WTC11 (cell line): ENCODE measurements around the gene NCAPG. TPM values are rescaled to one million over a fixed set of nuclear protein-coding genes. Genes with fewer than 3 reads are reported as not detected.

Experiments used
- ATAC-seq: fragments of 200-7000 bp; cut with Tn5 transposase; 2 replicates; pipeline ENCODE4 v1.10.0; 2021; ENCODE audit warnings: mild to moderate bottlenecking, moderate library complexity
- CTCF ChIA-PET: fragments of 300-600 bp; sonication (Branson Sonifier 250); formaldehyde crosslinking; loops from one replicate; lab custom pipeline; 2021; ENCODE audit warnings: antibody characterized with exemption; lab: Charles Lee
- POLR2A ChIA-PET: fragments of 350-600 bp; sonication (Branson Sonifier 250); formaldehyde crosslinking; loops from one replicate; lab custom pipeline; 2021; ENCODE audit warnings: antibody characterized with exemption; lab: Charles Lee
- DNase-seq: peaks from one replicate; pipeline ENCODE4 v3.0.0; 2021; ENCODE audit warnings: low spot score
- H3K27ac Mint-ChIP-seq: 2 replicates; pipeline ENCODE4 v1.8.0; 2021; ENCODE audit warnings: mixed read lengths
- H3K27me3 Mint-ChIP-seq: 2 replicates; pipeline ENCODE4 v1.8.0; 2021; ENCODE audit warnings: low read depth, mild to moderate bottlenecking, moderate library complexity, mixed read lengths
- H3K36me3 Mint-ChIP-seq: 2 replicates; pipeline ENCODE4 v1.8.0; 2021; ENCODE audit warnings: mixed read lengths
- H3K4me1 Mint-ChIP-seq: 2 replicates; pipeline ENCODE4 v1.8.0; 2022; ENCODE audit warnings: mixed read lengths
- H3K4me3 Mint-ChIP-seq: 2 replicates; pipeline ENCODE4 v1.8.0; 2021; ENCODE audit warnings: mild to moderate bottlenecking, moderate library complexity, mixed read lengths
- H3K9me3 Mint-ChIP-seq: 2 replicates; pipeline ENCODE4 v1.8.0; 2021; ENCODE audit warnings: mixed read lengths
- ATF1 ChIP-seq: sonication (generic); formaldehyde crosslinking; IDR thresholded peaks from 2 replicates; pipeline ENCODE4 v1.8.1; 2023; ENCODE audit warnings: mild to moderate bottlenecking, moderate library complexity, missing genetic modification reagents
- ETV6 ChIP-seq: sonication (generic); formaldehyde crosslinking; IDR thresholded peaks from 2 replicates; pipeline ENCODE4 v1.8.1; 2022; ENCODE audit warnings: mild to moderate bottlenecking, missing genetic modification reagents
- FOXK1 ChIP-seq: sonication (generic); formaldehyde crosslinking; IDR thresholded peaks from 2 replicates; pipeline ENCODE4 v1.8.0; 2022; ENCODE audit warnings: mild to moderate bottlenecking, moderate library complexity, missing genetic modification reagents
- IRF2 ChIP-seq: sonication (generic); formaldehyde crosslinking; IDR thresholded peaks from 2 replicates; pipeline ENCODE4 v1.8.0; 2022; ENCODE audit warnings: low read depth, missing genetic modification reagents, borderline replicate concordance
- NFYB ChIP-seq: sonication (generic); formaldehyde crosslinking; conservative IDR thresholded peaks from 2 replicates; pipeline ENCODE4 v1.8.0; 2022; ENCODE audit warnings: low read depth, missing genetic modification reagents
- NR3C1 ChIP-seq: sonication (generic); formaldehyde crosslinking; conservative IDR thresholded peaks from 2 replicates; pipeline ENCODE4 v1.8.1; 2023; ENCODE audit warnings: low read depth, mild to moderate bottlenecking, missing genetic modification reagents
- SMAD3 ChIP-seq: sonication (generic); formaldehyde crosslinking; IDR thresholded peaks from 2 replicates; pipeline ENCODE4 v1.8.0; 2022; ENCODE audit warnings: missing genetic modification reagents, mild to moderate bottlenecking, borderline replicate concordance
- SP1 ChIP-seq: sonication (generic); formaldehyde crosslinking; conservative IDR thresholded peaks from 2 replicates; pipeline ENCODE4 v1.8.1; 2022; ENCODE audit warnings: missing genetic modification reagents
- TCF7 ChIP-seq: sonication (generic); formaldehyde crosslinking; IDR thresholded peaks from 2 replicates; pipeline ENCODE4 v1.8.0; 2022; ENCODE audit warnings: mild to moderate bottlenecking, low read depth, missing genetic modification reagents, moderate library complexity
- TP53 ChIP-seq: sonication (generic); formaldehyde crosslinking; IDR thresholded peaks from 2 replicates; pipeline ENCODE4 v1.8.1; 2023; ENCODE audit warnings: mild to moderate bottlenecking, missing genetic modification reagents
- ZNF121 ChIP-seq: sonication (generic); formaldehyde crosslinking; IDR thresholded peaks from 2 replicates; pipeline ENCODE4 v1.8.0; 2023; ENCODE audit warnings: missing genetic modification reagents
- ZNF396 ChIP-seq: fragments of 250-450 bp; sonication (Bioruptor Pico); IDR thresholded peaks from 2 replicates; pipeline ENCODE4 v1.8.0; 2021; ENCODE audit warnings: mild to moderate bottlenecking, moderate library complexity, borderline replicate concordance
- ZNF671 ChIP-seq: fragments of 250-450 bp; sonication (Bioruptor Pico); IDR thresholded peaks from 2 replicates; pipeline ENCODE4 v1.8.0; 2021; ENCODE audit warnings: mild to moderate bottlenecking
- total RNA-seq: library from RNA; stranded (reverse); gene quantifications from 3 replicates; pipeline ENCODE4 v1.2.3, GENCODE V29; 2021
- TF ChIP-seq, protein P1 (sequence below): sonication (generic); formaldehyde crosslinking; IDR thresholded peaks from 2 replicates; pipeline ENCODE4 v1.8.0; 2023; ENCODE audit warnings: missing genetic modification reagents, mild to moderate bottlenecking, borderline replicate concordance
- TF ChIP-seq, protein P2 (sequence below): sonication (generic); formaldehyde crosslinking; IDR thresholded peaks from 2 replicates; pipeline ENCODE4 v1.8.1; 2023; ENCODE audit warnings: mild to moderate bottlenecking, missing genetic modification reagents, borderline replicate concordance
- TF ChIP-seq, protein P3 (sequence below): fragments of 250-450 bp; sonication (Bioruptor Pico); conservative IDR thresholded peaks from 2 replicates; pipeline ENCODE4 v1.9.0; 2021; ENCODE audit warnings: mild to moderate bottlenecking
- TF ChIP-seq, protein P4 (sequence below): sonication (generic); formaldehyde crosslinking; IDR thresholded peaks from 2 replicates; pipeline ENCODE4 v1.8.0; 2022; ENCODE audit warnings: mild to moderate bottlenecking, missing genetic modification reagents
- TF ChIP-seq, protein P5 (sequence below): sonication (generic); formaldehyde crosslinking; IDR thresholded peaks from 2 replicates; pipeline ENCODE4 v1.8.1; 2023; ENCODE audit warnings: mild to moderate bottlenecking, missing genetic modification reagents

NCAPG gene
- total RNA-seq, 1 experiment from 2014 or later, result 61.9 TPM

DNA sequence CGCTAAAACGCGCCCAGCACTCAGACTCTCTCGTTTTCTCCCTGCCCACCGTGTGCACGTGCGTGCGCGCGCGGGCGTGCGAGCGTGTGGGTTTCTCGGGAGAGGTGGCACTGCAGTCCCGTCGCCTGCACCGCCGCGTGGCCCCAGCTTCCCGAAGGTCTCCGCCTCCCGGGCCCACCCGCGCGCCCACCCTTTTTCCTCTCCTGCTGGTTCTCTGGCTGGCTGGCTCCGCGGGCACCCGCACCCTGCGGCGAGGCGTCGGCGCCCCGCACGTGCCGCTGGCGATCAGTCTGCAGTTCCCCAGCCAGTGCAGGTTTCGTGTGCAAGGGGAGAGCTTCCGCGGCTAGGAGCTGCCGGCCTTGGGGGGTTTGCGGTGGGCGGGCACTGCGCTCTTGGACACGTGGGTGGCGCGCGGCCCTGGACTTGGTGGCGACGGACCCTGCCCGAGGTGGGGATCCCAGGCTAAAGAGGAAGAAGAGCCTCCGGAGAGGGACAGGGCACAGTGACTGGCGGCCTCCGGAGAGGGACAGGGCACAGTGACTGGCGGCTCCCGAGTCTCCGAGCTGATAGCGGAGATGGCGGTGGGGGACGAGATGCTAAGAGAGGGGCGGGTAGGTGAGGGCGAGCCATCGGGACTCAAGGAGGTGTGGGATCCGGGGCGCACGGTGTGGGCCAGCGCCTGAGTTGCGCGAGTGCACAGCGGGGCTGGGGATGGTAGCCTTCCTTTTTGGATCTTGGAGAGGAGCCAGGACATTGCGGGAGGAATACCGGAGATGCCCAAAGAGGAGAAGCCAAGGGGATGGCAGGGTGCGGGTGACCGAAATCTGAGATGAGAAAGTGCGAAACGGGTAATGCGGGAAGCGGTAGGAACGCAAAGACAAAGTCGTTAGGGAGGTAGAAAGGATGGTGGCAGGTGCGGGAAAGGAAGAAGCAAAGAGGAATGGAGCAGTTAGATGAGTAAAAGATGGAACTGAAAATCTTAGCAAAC, 29.2 kb upstream of the NCAPG start, which contains the start of gene FAM184B (continued):
- TF ChIP-seq, protein P1, sequence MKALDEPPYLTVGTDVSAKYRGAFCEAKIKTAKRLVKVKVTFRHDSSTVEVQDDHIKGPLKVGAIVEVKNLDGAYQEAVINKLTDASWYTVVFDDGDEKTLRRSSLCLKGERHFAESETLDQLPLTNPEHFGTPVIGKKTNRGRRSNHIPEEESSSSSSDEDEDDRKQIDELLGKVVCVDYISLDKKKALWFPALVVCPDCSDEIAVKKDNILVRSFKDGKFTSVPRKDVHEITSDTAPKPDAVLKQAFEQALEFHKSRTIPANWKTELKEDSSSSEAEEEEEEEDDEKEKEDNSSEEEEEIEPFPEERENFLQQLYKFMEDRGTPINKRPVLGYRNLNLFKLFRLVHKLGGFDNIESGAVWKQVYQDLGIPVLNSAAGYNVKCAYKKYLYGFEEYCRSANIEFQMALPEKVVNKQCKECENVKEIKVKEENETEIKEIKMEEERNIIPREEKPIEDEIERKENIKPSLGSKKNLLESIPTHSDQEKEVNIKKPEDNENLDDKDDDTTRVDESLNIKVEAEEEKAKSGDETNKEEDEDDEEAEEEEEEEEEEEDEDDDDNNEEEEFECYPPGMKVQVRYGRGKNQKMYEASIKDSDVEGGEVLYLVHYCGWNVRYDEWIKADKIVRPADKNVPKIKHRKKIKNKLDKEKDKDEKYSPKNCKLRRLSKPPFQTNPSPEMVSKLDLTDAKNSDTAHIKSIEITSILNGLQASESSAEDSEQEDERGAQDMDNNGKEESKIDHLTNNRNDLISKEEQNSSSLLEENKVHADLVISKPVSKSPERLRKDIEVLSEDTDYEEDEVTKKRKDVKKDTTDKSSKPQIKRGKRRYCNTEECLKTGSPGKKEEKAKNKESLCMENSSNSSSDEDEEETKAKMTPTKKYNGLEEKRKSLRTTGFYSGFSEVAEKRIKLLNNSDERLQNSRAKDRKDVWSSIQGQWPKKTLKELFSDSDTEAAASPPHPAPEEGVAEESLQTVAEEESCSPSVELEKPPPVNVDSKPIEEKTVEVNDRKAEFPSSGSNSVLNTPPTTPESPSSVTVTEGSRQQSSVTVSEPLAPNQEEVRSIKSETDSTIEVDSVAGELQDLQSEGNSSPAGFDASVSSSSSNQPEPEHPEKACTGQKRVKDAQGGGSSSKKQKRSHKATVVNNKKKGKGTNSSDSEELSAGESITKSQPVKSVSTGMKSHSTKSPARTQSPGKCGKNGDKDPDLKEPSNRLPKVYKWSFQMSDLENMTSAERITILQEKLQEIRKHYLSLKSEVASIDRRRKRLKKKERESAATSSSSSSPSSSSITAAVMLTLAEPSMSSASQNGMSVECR, result peak; percentile 97
- TF ChIP-seq IRF2 (CRISPR knock-in tag) (no peak), NFYB (CRISPR knock-in tag) (0 out of 2 replicates have a peak, but pooled peaks have one; percentile 20), TP53 (CRISPR knock-in tag) (peak; percentile 72; the same call in 1 of the 2 replicates), ATF1 (no peak), ZNF396 (CRISPR knock-in tag) (no peak), NR3C1 (CRISPR knock-in tag) (no peak), SP1 (CRISPR knock-in tag) (0 out of 2 replicates have a peak, but pooled peaks have one; percentile 23), SMAD3 (CRISPR knock-in tag) (0 out of 2 replicates have a peak, but pooled peaks have one; percentile 52), ZNF121 (CRISPR knock-in tag) (peak; percentile 61; the same call in 1 of the 2 replicates)
- TF ChIP-seq, protein P2, sequence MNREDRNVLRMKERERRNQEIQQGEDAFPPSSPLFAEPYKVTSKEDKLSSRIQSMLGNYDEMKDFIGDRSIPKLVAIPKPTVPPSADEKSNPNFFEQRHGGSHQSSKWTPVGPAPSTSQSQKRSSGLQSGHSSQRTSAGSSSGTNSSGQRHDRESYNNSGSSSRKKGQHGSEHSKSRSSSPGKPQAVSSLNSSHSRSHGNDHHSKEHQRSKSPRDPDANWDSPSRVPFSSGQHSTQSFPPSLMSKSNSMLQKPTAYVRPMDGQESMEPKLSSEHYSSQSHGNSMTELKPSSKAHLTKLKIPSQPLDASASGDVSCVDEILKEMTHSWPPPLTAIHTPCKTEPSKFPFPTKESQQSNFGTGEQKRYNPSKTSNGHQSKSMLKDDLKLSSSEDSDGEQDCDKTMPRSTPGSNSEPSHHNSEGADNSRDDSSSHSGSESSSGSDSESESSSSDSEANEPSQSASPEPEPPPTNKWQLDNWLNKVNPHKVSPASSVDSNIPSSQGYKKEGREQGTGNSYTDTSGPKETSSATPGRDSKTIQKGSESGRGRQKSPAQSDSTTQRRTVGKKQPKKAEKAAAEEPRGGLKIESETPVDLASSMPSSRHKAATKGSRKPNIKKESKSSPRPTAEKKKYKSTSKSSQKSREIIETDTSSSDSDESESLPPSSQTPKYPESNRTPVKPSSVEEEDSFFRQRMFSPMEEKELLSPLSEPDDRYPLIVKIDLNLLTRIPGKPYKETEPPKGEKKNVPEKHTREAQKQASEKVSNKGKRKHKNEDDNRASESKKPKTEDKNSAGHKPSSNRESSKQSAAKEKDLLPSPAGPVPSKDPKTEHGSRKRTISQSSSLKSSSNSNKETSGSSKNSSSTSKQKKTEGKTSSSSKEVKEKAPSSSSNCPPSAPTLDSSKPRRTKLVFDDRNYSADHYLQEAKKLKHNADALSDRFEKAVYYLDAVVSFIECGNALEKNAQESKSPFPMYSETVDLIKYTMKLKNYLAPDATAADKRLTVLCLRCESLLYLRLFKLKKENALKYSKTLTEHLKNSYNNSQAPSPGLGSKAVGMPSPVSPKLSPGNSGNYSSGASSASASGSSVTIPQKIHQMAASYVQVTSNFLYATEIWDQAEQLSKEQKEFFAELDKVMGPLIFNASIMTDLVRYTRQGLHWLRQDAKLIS (CRISPR knock-in tag), result peak; percentile 32; the same call in 1 of the 2 replicates
- TF ChIP-seq, protein P3, sequence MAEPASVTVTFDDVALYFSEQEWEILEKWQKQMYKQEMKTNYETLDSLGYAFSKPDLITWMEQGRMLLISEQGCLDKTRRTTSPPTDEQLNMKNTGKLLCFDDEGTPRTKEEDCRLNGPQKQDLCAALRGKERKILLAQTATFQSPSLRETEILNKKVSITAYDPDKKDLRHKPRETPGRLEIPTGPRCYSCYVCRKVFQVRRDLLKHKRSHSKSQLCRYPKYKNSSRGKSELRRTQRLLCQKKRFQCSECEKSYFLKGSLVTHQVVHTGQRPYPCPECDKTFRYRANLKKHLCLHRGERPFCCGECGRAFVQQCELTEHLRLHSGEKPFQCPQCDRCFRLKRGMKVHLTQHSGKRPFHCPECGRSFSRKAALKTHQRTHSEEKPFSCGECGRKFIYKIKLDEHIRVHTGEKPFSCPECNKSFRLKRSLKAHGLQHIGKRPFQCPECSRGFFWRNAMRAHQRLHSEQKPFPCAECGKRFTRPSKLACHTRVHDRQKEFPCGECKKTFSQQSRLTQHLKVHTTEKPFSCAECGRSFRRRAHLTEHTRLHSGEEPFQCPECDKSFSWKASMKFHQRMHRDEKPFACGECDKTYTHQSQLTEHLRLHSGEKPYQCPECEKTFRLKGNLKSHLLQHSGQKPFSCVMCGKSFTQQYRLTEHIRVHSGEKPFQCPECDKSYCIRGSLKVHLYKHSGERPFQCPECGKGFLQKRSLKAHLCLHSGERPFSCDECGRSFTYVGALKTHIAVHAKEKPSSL (CRISPR knock-in tag), result no peak
- TF ChIP-seq, protein P4, sequence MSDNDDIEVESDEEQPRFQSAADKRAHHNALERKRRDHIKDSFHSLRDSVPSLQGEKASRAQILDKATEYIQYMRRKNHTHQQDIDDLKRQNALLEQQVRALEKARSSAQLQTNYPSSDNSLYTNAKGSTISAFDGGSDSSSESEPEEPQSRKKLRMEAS (CRISPR knock-in tag), result peak; percentile 99
- TF ChIP-seq, all 79 proteins: peak for 44

DNA sequence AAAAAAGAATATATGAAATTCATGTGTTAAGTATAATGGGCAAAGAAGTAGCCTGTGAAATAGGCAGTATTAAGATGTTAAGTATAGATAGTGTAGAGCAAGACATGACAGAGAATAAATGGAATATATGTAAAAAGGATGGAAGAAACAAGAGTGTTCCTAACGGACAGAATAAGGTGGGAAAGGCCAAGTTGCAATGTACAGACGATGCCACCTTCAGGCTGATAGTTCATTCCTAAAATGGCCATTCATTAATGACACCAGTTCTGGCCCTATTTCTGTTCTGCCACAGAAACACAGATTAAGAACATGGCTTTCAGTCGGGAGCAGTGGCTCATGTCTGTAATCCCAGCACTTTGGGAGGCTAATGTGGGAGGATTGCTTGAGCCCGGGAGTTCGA, 24.9 kb upstream of the NCAPG start:
- ChIA-PET CTCF (no interaction called here), POLR2A (no interaction called here)
- Mint-ChIP-seq H3K4me3 (no peak overlapping the region), H3K4me1 (peaks cover 8% of the 10 kb centered on the region; the same call in 1 of the 2 replicates), H3K36me3 (no peaks in the 10 kb centered on the region), H3K27me3 (peaks cover 31% of the 10 kb centered on the region), H3K27ac (no peak overlapping the region), H3K9me3 (no peaks in the 10 kb centered on the region)
- no peak for TF ChIP-seq TCF7 (CRISPR knock-in tag)
- no peak for TF ChIP-seq ETV6 (CRISPR knock-in tag)
- TF ChIP-seq, protein P5, sequence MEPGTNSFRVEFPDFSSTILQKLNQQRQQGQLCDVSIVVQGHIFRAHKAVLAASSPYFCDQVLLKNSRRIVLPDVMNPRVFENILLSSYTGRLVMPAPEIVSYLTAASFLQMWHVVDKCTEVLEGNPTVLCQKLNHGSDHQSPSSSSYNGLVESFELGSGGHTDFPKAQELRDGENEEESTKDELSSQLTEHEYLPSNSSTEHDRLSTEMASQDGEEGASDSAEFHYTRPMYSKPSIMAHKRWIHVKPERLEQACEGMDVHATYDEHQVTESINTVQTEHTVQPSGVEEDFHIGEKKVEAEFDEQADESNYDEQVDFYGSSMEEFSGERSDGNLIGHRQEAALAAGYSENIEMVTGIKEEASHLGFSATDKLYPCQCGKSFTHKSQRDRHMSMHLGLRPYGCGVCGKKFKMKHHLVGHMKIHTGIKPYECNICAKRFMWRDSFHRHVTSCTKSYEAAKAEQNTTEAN (CRISPR knock-in tag), result no peak
- TF ChIP-seq ZNF671, result no peak
- TF ChIP-seq NR3C1 (CRISPR knock-in tag), result no peak
- no peak for TF ChIP-seq FOXK1 (CRISPR knock-in tag)
- no peak for DNase-seq
- ATAC-seq, result no peak
